NT2/D1 (cell line): ENCODE results near the gene PTPDC1.

ENCODE experiments used
- YY1 ChIP-seq: IDR thresholded peaks from 2 replicates; pipeline ENCODE4 v1.6.1; 2011; ENCODE audit not compliant: insufficient read length, insufficient read depth
- ZNF274 ChIP-seq: IDR thresholded peaks from 2 replicates; pipeline ENCODE4 v1.6.1; 2011; ENCODE audit warnings: mild to moderate bottlenecking, low read depth, low read length

DNA sequence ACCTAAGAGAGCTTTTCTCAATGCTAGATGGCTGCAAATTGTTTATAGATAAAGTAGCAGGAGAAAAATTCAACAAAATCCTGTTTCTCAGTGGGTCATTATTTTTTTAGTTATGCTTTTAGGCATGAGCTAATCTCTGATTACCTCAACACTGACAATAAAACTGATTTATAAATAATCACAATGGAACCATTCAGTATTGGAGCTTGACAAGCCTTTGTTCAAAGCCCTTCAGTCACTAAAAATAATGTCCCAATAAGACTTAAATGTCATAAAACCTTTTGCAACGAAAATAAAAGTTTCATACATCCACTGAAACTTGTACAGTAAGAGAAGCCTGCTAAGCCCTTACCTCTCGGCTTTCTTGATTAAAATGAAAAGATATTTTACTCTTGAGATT lies 27.2 kb downstream of the PTPDC1 start:
- TF ChIP-seq YY1 (no peak), ZNF274 (no peak)
